ENCODE data around the gene FALEC. TPM values are rescaled to one million over a fixed set of nuclear protein-coding genes. Genes with fewer than 3 reads are reported as not detected.

Gene FALEC
- total RNA-seq, 4 donors from 2014 or later: 0.88 to 1.0 TPM; not detected in 2

GRCh38 chr1:150514913-150515327, 632 bp upstream of the FALEC start:
- no peak for DNase-seq
- TF ChIP-seq CTCF (IDR thresholded peaks at IDR 0.05): no peak
- no peak for TF ChIP-seq POLR2A (IDR thresholded peaks at IDR 0.05)
- no peaks in the 10 kb centered on the region for H3K36me3 ChIP-seq
- H3K9me3 ChIP-seq: no peaks in the 10 kb centered on the region
- no peaks in the 10 kb centered on the region for H3K4me1 ChIP-seq
- peak overlapping the region; percentile 85 to 86 for H3K27ac ChIP-seq
- peak overlapping the region; percentile 48 to 57 for H3K4me3 ChIP-seq
- no peaks in the 10 kb centered on the region for H3K27me3 ChIP-seq
- intact Hi-C loops (cut with DNase I; ENCODE audit: low total_unique reads): no loop called here

GRCh38 chr1:150516050-150516591, 569 bp downstream of the FALEC start:
- TF ChIP-seq POLR2A (IDR thresholded peaks at IDR 0.05) (no peak), CTCF (IDR thresholded peaks at IDR 0.05) (peak in 1 of 4 experiments; percentile 4)
- Histone ChIP-seq H3K36me3 (no peaks in the 10 kb centered on the region), H3K4me1 (no peaks in the 10 kb centered on the region), H3K4me3 (peak overlapping the region; percentile 48 to 57), H3K27me3 (no peaks in the 10 kb centered on the region), H3K9me3 (no peaks in the 10 kb centered on the region), H3K27ac (peak overlapping the region; percentile 85 to 86)
- DNase-seq: peak; percentile 29 to 30
- intact Hi-C loops (cut with DNase I; ENCODE audit: low total_unique reads): no loop called here

GRCh38 chr1:150516616-150517015, 1.1 kb downstream of the FALEC start:
- H3K4me3 ChIP-seq: no peak overlapping the region
- no peaks in the 10 kb centered on the region for H3K27me3 ChIP-seq
- TF ChIP-seq POLR2A (IDR thresholded peaks at IDR 0.05): no peak
- TF ChIP-seq CTCF (IDR thresholded peaks at IDR 0.05): no peak
- H3K4me1 ChIP-seq: no peaks in the 10 kb centered on the region
- no peaks in the 10 kb centered on the region for H3K9me3 ChIP-seq
- intact Hi-C loops (cut with DNase I; ENCODE audit: low total_unique reads): no loop called here
- DNase-seq: no peak
- H3K36me3 ChIP-seq: no peaks in the 10 kb centered on the region
- H3K27ac ChIP-seq: peak overlapping the region; percentile 85 to 86

- H3K36me3 ChIP-seq: no peaks in the 10 kb centered on the region
These were observed 5.8 kb downstream of the FALEC start for GRCh38 chr1:150521196-150521968.

More at GRCh38 chr1:150521196-150521968, 5.8 kb downstream of the FALEC start:
- Histone ChIP-seq H3K27me3 (no peaks in the 10 kb centered on the region), H3K9me3 (no peaks in the 10 kb centered on the region), H3K27ac (no peak overlapping the region), H3K4me3 (no peak overlapping the region), H3K4me1 (no peaks in the 10 kb centered on the region)
- no peak for DNase-seq
- intact Hi-C loops (cut with DNase I; ENCODE audit: low total_unique reads): no loop called here
- TF ChIP-seq CTCF (IDR thresholded peaks at IDR 0.05) (no peak), POLR2A (IDR thresholded peaks at IDR 0.05) (no peak)

All from uterus (tissue), 4 donors.